Heart right ventricle (tissue), 16 donors: Measurements from ENCODE around the gene FAM209A. TPM values are rescaled to one million over a fixed set of nuclear protein-coding genes. Genes with fewer than 3 reads are reported as not detected.
A peak's percentile ranks its signal among the peaks of the same experiment; 100 is the strongest.
"Not testable (repeated sequence)": the region's sequence is repeated elsewhere in the genome, so short reads cannot be mapped to it uniquely, and the experiment has no call there.

Experiments
- ATAC-seq, 8 donors: fragments of 200-7000 bp; cut with Tn5 transposase; one replicate each; pipeline ENCODE4 v1.9.1; 2020; ENCODE audit warnings: mild to moderate bottlenecking in 8 of 8, moderate library complexity in 8 of 8, moderate number of reproducible peaks in 1 of 8
- DNase-seq, 2 donors: peaks; one replicate each; pipeline ENCODE4 v3.0.0-alpha.2; 2020
- H3K27ac ChIP-seq, 10 donors: fragments of 200-600 bp; sonication (generic) in 2 of 10; one replicate each; pipeline versions ENCODE4 v1.5.0 to v1.8.0; 2020 to 2022; ENCODE audit warnings: mild to moderate bottlenecking in 3 of 10
- H3K27me3 ChIP-seq, 7 donors: fragments of 200-600 bp; one replicate each; pipeline ENCODE4 v1.8.0; 2021 to 2022; ENCODE audit warnings: mild to moderate bottlenecking in 2 of 7
- H3K36me3 ChIP-seq, 9 donors: fragments of 200-600 bp; sonication (generic) in 1 of 9; one replicate each; pipeline versions ENCODE4 v1.5.0 to v1.8.0; 2020 to 2022; ENCODE audit warnings: mild to moderate bottlenecking in 2 of 9
- H3K4me1 ChIP-seq, 9 donors: fragments of 200-600 bp; sonication (generic) in 1 of 9; one replicate each; pipeline versions ENCODE4 v1.5.0 to v1.8.0; 2020 to 2022; ENCODE audit warnings: mild to moderate bottlenecking in 4 of 9
- H3K4me3 ChIP-seq, 10 donors: fragments of 200-600 bp; sonication (generic) in 2 of 10; one replicate each; pipeline versions ENCODE4 v1.5.0 to v1.8.0; 2020 to 2022; ENCODE audit warnings: mild to moderate bottlenecking in 7 of 10, moderate library complexity in 2 of 10
- H3K9me3 ChIP-seq, 11 donors: fragments of 200-600 bp in 10 of 11; sonication (generic) in 2 of 11; one replicate each; pipeline versions ENCODE4 v1.5.0 to v1.8.0; 2013 to 2022; ENCODE audit warnings: mild to moderate bottlenecking in 2 of 11, control low read depth in 1 of 11, moderate library complexity in 1 of 11
- CTCF ChIP-seq, 9 donors: fragments of 200-600 bp; sonication (generic) in 2 of 9; IDR thresholded peaks; one replicate each; pipeline versions ENCODE4 v1.5.0 to v1.8.0; 2021 to 2022; ENCODE audit warnings: antibody characterized with exemption in 9 of 9, mild to moderate bottlenecking in 5 of 9, moderate library complexity in 1 of 9
- WGBS, 2 donors: extraction: QIAGEN DNeasy Blood & Tissue Kit; methylation state at CpG; one replicate each; pipeline ENCODE4 v1.1.7; 2013; ENCODE audit warnings: inconsistent platforms in 1 of 2; 5-methylcytosine and 5-hydroxymethylcytosine counted together
- intact Hi-C, 10 donors: fragments of 100-400 bp; cut with DNase I; formaldehyde crosslinking; loops; one replicate each; pipeline versions ENCODE4 v1.11.1 to v1.14.2; 2022
- polyA plus RNA-seq, 2 donors: library from polyadenylated mRNA; stranded (reverse); fragments of 200-250 nt; gene quantifications; one replicate each; pipeline ENCODE4 v1.2.3, GENCODE V29; 2013
- total RNA-seq, 10 donors: library from RNA; stranded (reverse); fragmentation: NEBNext Ultra II Directional in 3 of 10; extraction: Animal tissue kit (Norgen Biotek cat#: 25700) in 3 of 10; gene quantifications; one replicate each; pipeline versions ENCODE4 v1.2.1 to v1.2.4, GENCODE V29; 2021 to 2023
- donor health status: Arrhythmogenic right ventricular cardiomyopathy.
- donor health status: ischemic (EF 13 %, LVEDD 7.1; RV severe dilation, severe dysfunction).
- donor health status: healthy with polysubstance abuse.
- donor health status: DM: no; HTN: yes; CAD: no.
- donor health status: DM: no; HTN: no; CAD: no.
- donor health status: ischemic (EF 25% LVEDD 6.9; RV normal size, moderate dysfunction).
- donor health status: ischemic (EF 25% LVEDD 5.7; RV mildly dilated, moderate dysfunction).
- donor health status: healthy.
- donor health status: DM: yes; HTN: yes; CAD: no.
- donor health status: Ischemic cardiomyopathy.
- donor health status: ischemic (EF 35%, LVEDD 5.7; RV mildly dilated, moderate dysfunction).
- donor health status: nonischemic (EF 11% LVEDD 7.7; RV severe dilation, severe dysfunction).
- donor health status: DM: yes; HTN: yes; CAD: no.
- donor health status: PGD.
- donor health status: ischemic (EF 29% LVEDD 5.4; RV normal size, mild dysfunction).
- donor health status: nonischemic (EF 23%, LVEDD 6.1; RV moderate dilation, normal function).

Gene FAM209A
- total and polyA plus RNA-seq, 12 donors, result 0.04 TPM; not detected in 11

DNA sequence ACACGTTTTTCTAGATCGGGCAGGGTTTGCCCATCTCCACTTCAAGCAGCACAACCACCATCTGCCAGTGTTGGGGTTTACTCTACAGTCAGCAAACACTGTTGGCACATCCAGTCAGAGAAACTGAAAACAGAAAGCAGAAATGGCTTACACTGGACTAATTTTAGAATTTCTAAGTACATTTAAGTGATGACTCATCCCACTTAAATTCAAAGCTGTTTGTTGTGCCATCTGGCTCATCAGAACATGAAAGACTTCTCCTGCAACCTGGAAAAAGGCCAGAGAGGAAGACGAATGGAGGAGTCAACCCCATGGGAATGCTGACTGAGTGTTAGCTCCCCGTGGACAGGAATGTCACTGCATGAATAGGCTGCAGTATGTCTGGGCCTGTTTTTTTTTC is 30.3 kb downstream of the FAM209A start:
- TF ChIP-seq CTCF (IDR thresholded peaks at IDR 0.05), result peak in 2 of 9 donors; percentile 12 to 18
- DNase-seq (peak in 1 of 2 donors; percentile 81), ATAC-seq (peak; percentile 76 to 95 (median 90))
- Histone ChIP-seq H3K36me3 (no peaks in the 10 kb centered on the region), H3K27ac (peak overlapping the region in 6 of 10 donors; percentile 1 to 58 (median 30)), H3K27me3 (no peaks in the 10 kb centered on the region), H3K4me3 (no peak overlapping the region), H3K9me3 (peaks cover 0 to 4% (median 0%) of the 10 kb centered on the region in 11 donors), H3K4me1 (peaks cover 0 to 27% (median 15%) of the 10 kb centered on the region in 9 donors)
- intact Hi-C loops, result loop anchor here in 7 of 10 donors (5.0 to 10.0 kb wide), 5 partner anchors 160 to 792 kb away; partner anchors contain the start of genes AURKA (in 1 of the 7) and CSTF1 (in 1 of the 7)
- 13 to 17% methylated on average over 4 of the region's 4 CpGs for WGBS, 2 donors

- Histone ChIP-seq H3K36me3 (no peaks in the 10 kb centered on the region), H3K27me3 (no peaks in the 10 kb centered on the region), H3K27ac (peak overlapping the region in 7 of 10 donors; percentile 30 to 76 (median 61)), H3K4me1 (peaks cover 0 to 29% (median 15%) of the 10 kb centered on the region in 9 donors), H3K4me3 (no peak overlapping the region), H3K9me3 (peaks cover 0 to 4% (median 0%) of the 10 kb centered on the region in 11 donors)
- ATAC-seq (peak in 7 of 8 donors; percentile 9 to 63 (median 40)), DNase-seq (peak; percentile 16 to 18)
- intact Hi-C loops, result loop anchor here in 2 of 10 donors (10.0 kb wide), 2 partner anchors 164 to 786 kb away; partner anchors contain the start of genes AURKA (in 1 of the 2) and CSTF1 (in 1 of the 2)
- TF ChIP-seq CTCF (IDR thresholded peaks at IDR 0.05), result no peak
- 51 to 58% methylated on average over 6 of the region's 6 CpGs for WGBS, 2 donors
Observed at GRCh38 chr20:56558968-56559367, 34.4 kb downstream of the FAM209A start.

DNA sequence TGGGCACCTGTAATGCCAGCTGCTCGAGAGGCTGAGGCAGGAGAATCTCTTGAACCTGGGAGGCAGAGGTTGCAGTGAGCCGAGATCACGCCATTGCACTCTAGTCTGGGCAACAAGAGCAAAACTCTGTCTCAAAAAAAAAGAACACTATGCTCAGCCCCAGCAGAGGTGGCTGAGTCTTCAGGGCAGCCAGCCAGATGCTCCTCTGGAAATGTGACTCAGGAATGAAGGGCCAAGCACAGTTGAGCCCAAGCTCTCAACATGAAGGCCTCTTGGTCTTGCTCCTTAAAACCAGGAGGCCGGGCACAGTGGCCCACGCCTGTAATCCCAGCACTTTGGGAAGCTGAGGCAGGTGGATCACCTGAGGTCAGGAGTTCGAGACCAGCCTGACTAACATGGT is 40.0 kb downstream of the FAM209A start:
- H3K4me3 ChIP-seq, DNase-seq, H3K9me3 ChIP-seq, H3K36me3 ChIP-seq, H3K27ac ChIP-seq, intact Hi-C loops, ATAC-seq, H3K27me3 ChIP-seq: not testable (repeated sequence)
- peaks cover 0 to 20% (median 7%) of the 10 kb centered on the region in 9 donors for H3K4me1 ChIP-seq
- WGBS, 2 donors, result 94 to 96% methylated on average over 6 of the region's 6 CpGs

DNA sequence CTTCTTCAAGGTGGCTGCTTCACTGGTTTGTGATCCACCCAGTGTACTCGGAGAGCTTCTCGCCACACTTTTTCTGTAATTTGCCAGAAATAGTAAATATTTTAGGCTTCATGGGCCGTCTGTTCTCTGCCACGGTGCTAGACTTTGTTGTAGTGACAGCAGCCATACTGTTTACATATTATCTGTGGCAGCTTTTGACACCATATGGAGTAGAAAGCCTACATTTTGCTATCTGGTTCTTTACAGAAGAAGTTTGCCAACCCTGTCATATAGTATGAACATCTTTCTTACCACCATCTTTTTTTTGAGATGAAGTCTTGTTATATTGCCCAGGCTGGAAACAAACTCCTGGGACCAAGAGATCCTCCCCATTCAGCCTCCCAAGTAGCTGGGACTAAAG is 41.0 kb downstream of the FAM209A start:
- no peak for ATAC-seq
- H3K9me3 ChIP-seq, result no peaks in the 10 kb centered on the region
- no peak overlapping the region for H3K4me3 ChIP-seq
- TF ChIP-seq CTCF (IDR thresholded peaks at IDR 0.05), result no peak
- intact Hi-C loops, result no loop called here
- no peak for DNase-seq
- no peaks in the 10 kb centered on the region for H3K36me3 ChIP-seq
- peaks cover 0 to 11% (median 7%) of the 10 kb centered on the region in 9 donors for H3K4me1 ChIP-seq
- no peaks in the 10 kb centered on the region for H3K27me3 ChIP-seq
- no peak overlapping the region for H3K27ac ChIP-seq
- WGBS, 2 donors, result 80 to 87% methylated on average over 4 of the region's 4 CpGs

DNA sequence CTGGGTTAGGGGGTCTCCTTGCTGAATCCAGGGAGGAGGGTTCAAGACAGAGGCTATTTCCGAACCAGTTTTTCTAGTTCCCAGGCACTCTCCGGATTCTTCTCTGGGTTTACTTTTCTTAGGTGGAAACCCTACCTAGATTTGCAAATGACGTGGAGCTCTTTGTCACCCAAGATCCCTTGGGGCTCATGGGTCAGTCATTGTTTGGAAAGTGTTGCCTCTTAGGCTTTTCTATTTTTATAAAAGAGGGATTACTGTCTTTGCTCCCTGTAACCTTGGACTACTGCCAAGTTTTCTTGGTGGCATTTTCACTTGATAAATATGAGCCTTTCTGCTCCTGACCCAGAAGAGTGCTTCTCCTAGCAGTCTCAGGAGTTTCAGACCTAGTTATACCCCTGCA is 42.1 kb downstream of the FAM209A start:
- Histone ChIP-seq H3K4me3 (no peak overlapping the region), H3K27ac (no peak overlapping the region), H3K27me3 (no peaks in the 10 kb centered on the region), H3K36me3 (no peaks in the 10 kb centered on the region), H3K4me1 (peaks cover 0 to 11% (median 7%) of the 10 kb centered on the region in 9 donors), H3K9me3 (no peaks in the 10 kb centered on the region)
- ATAC-seq, result peak in 2 of 8 donors; percentile 44 to 45
- DNase-seq, result peak in 1 of 2 donors; percentile 9
- WGBS, 2 donors, result 52 to 53% methylated on average over 3 of the region's 3 CpGs
- intact Hi-C loops, result no loop called here
- TF ChIP-seq CTCF (IDR thresholded peaks at IDR 0.05), result no peak
